ENCODE data around the gene IGFN1. TPM values are rescaled to one million over a fixed set of nuclear protein-coding genes. Genes with fewer than 3 reads are reported as not detected.
A peak's percentile ranks its signal among the peaks of the same experiment; 100 is the strongest.

The IGFN1 gene
- total RNA-seq, 1 experiment from 2014 or later = 0.04 TPM

GRCh38 chr1:201185527-201186128, 5.0 kb upstream of the IGFN1 start:
- CTCF ChIA-PET = no interaction called here
- DNase-seq = peak; percentile 53
- Histone ChIP-seq H3K79me2 (ENCODE audit: low read length) (no peaks in the 10 kb centered on the region), H3K27me3 (ENCODE audit: low read length) (peaks cover 7% of the 10 kb centered on the region; the same call in 1 of the 2 replicates), H3K36me3 (ENCODE audit: low read depth, low read length) (no peaks in the 10 kb centered on the region), H3K4me1 (ENCODE audit: insufficient read depth, low read length) (peaks cover 15% of the 10 kb centered on the region), H4K20me1 (ENCODE audit: low read length) (no peaks in the 10 kb centered on the region), H3K27ac (ENCODE audit: low read length) (no peak overlapping the region), H3K4me2 (ENCODE audit: low read length) (no peak overlapping the region), H2AFZ (ENCODE audit: low read length) (no peak overlapping the region), H3F3A (ENCODE audit: low read length, unreplicated experiment) (no peaks in the 10 kb centered on the region), H3K9ac (ENCODE audit: low read length) (no peak overlapping the region), H3K9me2 (replicated peaks; ENCODE audit: low read length) (no peaks in the 10 kb centered on the region), H3K4me3 (ENCODE audit: low read length) (no peak overlapping the region), H3K9me3 (ENCODE audit: low read length) (no peaks in the 10 kb centered on the region)
- no TSS peak for BruUV-seq (replicated peaks)
- POLR2A ChIA-PET (ENCODE audit: unreplicated experiment) = no interaction called here
- intact Hi-C loops (cut with micrococcal nuclease) = loop anchor here (1.0 to 2.0 kb wide), 5 partner anchors 31 to 71 kb away; partner anchors contain the start of gene TMEM9
- no peak for TF ChIP-seq CTCF (conservative IDR thresholded peaks at IDR 0.05; ENCODE audit: low read depth, low read length)
- ATAC-seq = peak; percentile 70

DNA sequence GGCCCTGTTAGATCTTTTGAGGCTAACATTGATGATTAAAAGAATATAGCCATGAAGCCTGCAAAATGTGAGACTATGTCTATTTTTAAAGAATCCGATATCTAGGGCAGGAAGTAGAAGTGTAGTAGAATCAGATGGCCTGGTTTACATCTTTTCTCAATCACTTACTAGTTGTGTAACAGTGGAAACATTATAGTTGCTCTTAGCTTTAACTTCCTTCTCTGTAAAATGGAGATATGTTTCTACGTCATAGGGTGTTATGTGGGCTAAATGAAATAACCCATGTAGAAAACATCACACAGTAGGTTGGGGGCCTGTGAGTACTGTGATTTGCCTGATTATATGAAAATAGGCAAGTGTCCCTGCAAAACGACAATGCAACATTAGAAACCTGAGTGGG, 4.4 kb upstream of the IGFN1 start:
- ChIA-PET CTCF (no interaction called here), POLR2A (ENCODE audit: unreplicated experiment) (no interaction called here)
- H3K9me3 ChIP-seq (ENCODE audit: low read length) = no peaks in the 10 kb centered on the region
- peaks cover 7% of the 10 kb centered on the region; the same call in 1 of the 2 replicates for H3K27me3 ChIP-seq (ENCODE audit: low read length)
- no peaks in the 10 kb centered on the region for H4K20me1 ChIP-seq (ENCODE audit: low read length)
- H3K9me2 ChIP-seq (replicated peaks; ENCODE audit: low read length) = no peaks in the 10 kb centered on the region
- H3K9ac ChIP-seq (ENCODE audit: low read length) = no peak overlapping the region
- ATAC-seq (no peak), DNase-seq (no peak)
- H3K36me3 ChIP-seq (ENCODE audit: low read depth, low read length) = no peaks in the 10 kb centered on the region
- H3K79me2 ChIP-seq (ENCODE audit: low read length) = no peaks in the 10 kb centered on the region
- peaks cover 20% of the 10 kb centered on the region for H3K4me1 ChIP-seq (ENCODE audit: insufficient read depth, low read length)
- no peak overlapping the region for H3K27ac ChIP-seq (ENCODE audit: low read length)
- no peaks in the 10 kb centered on the region for H3F3A ChIP-seq (ENCODE audit: low read length, unreplicated experiment)
- no peak overlapping the region for H2AFZ ChIP-seq (ENCODE audit: low read length)
- TF ChIP-seq EZH2phosphoT487 (IDR thresholded peaks at IDR 0.05; ENCODE audit: borderline replicate concordance, low read length) (no peak), EZH2 (IDR thresholded peaks at IDR 0.05; ENCODE audit: low read length, unreplicated experiment) (no peak), CTCF (conservative IDR thresholded peaks at IDR 0.05; ENCODE audit: low read depth, low read length) (no peak)
- BruUV-seq (replicated peaks) = no TSS peak
- intact Hi-C loops (cut with micrococcal nuclease) = loop anchor here (1.0 kb wide), 1 partner anchor 32 kb away; the partner anchor contains the start of gene TMEM9
- H3K4me2 ChIP-seq (ENCODE audit: low read length) = no peak overlapping the region
- no peak overlapping the region for H3K4me3 ChIP-seq (ENCODE audit: low read length)

- no peak overlapping the region for H3K4me3 ChIP-seq (ENCODE audit: low read length)
- POLR2A ChIA-PET (ENCODE audit: unreplicated experiment) = interaction anchor here (0.5 kb wide), 1 partner anchor 19 kb away, joined by 3 read pairs; no protein-coding TSS in a partner anchor
- no peaks in the 10 kb centered on the region for H3F3A ChIP-seq (ENCODE audit: low read length, unreplicated experiment)
- no peak for ATAC-seq
- H2AFZ ChIP-seq (ENCODE audit: low read length) = no peak overlapping the region
- no peak for DNase-seq
- no peak overlapping the region for H3K9ac ChIP-seq (ENCODE audit: low read length)
- no peaks in the 10 kb centered on the region for H3K36me3 ChIP-seq (ENCODE audit: low read depth, low read length)
- CTCF ChIA-PET = no interaction called here
- H3K27ac ChIP-seq (ENCODE audit: low read length) = no peak overlapping the region
- BruUV-seq (replicated peaks) = no TSS peak
- H3K9me3 ChIP-seq (ENCODE audit: low read length) = no peaks in the 10 kb centered on the region
- TF ChIP-seq CTCF (conservative IDR thresholded peaks at IDR 0.05; ENCODE audit: low read depth, low read length) (no peak), EZH2 (IDR thresholded peaks at IDR 0.05; ENCODE audit: low read length, unreplicated experiment) (no peak), EZH2phosphoT487 (IDR thresholded peaks at IDR 0.05; ENCODE audit: borderline replicate concordance, low read length) (no peak)
- no peaks in the 10 kb centered on the region for H3K79me2 ChIP-seq (ENCODE audit: low read length)
- H3K4me1 ChIP-seq (ENCODE audit: insufficient read depth, low read length) = peaks cover 28% of the 10 kb centered on the region
- H3K4me2 ChIP-seq (ENCODE audit: low read length) = no peak overlapping the region
- intact Hi-C loops (cut with micrococcal nuclease) = no loop called here
- no peaks in the 10 kb centered on the region for H4K20me1 ChIP-seq (ENCODE audit: low read length)
- H3K9me2 ChIP-seq (replicated peaks; ENCODE audit: low read length) = no peaks in the 10 kb centered on the region
- no peaks in the 10 kb centered on the region for H3K27me3 ChIP-seq (ENCODE audit: low read length)
These were observed 1.5 kb upstream of the IGFN1 start for GRCh38 chr1:201189085-201189484.
